ENCODE data around the gene CSTF2T.

The CSTF2T gene, protein sequence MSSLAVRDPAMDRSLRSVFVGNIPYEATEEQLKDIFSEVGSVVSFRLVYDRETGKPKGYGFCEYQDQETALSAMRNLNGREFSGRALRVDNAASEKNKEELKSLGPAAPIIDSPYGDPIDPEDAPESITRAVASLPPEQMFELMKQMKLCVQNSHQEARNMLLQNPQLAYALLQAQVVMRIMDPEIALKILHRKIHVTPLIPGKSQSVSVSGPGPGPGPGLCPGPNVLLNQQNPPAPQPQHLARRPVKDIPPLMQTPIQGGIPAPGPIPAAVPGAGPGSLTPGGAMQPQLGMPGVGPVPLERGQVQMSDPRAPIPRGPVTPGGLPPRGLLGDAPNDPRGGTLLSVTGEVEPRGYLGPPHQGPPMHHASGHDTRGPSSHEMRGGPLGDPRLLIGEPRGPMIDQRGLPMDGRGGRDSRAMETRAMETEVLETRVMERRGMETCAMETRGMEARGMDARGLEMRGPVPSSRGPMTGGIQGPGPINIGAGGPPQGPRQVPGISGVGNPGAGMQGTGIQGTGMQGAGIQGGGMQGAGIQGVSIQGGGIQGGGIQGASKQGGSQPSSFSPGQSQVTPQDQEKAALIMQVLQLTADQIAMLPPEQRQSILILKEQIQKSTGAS

DNA sequence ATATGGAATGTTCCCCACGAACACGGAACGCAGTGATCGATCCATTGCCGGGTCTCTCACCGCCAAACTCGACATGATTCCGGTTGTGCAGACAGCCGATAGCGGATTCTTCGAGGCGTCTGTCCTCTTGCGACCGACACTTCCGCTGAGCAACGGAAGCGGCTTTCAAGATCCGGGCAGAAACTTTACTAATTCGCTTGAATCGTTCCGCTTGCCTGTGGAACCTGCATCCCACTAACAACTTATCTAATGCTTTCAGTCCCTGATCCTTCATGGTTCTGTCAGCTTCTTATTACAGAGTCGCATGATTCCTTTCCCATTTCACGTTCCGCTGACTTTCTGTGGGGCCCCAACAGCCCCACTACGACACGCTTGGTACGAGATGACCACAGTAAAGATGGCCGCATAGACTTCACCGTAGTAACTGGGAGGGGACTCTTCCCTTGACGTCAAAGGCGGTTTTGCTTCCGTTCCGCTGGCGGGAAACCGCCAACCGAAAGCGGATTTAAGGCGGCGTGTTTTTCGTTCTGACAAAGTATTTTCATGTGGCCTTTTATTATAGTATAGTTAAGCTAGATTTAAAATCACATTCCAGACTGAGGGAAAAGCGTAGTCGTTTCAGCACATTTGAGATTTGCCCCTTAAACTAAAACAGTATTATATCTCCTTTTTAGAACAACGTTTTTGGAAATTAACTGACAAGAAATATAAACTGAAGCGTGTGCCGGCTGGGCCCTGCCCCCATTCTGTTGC lies at the start of gene CSTF2T:
Gene CSTF2T (minus strand): TSS at position 121 of the 753 bp plus-strand sequence. CDS start 46 bp downstream, at position 75.
- intact Hi-C loops (cut with DNase I), result no loop called here
- DNase-seq, result peak; percentile 82 to 96 (median 91)

GRCh38 chr10:51748959-51749358 lies 49.6 kb upstream of the CSTF2T start:
- intact Hi-C loops (cut with DNase I), result no loop called here
- no peak for DNase-seq

GRCh38 chr10:51747216-51747615 lies 47.8 kb upstream of the CSTF2T start:
- intact Hi-C loops (cut with DNase I), result no loop called here
- no peak for DNase-seq

DNA sequence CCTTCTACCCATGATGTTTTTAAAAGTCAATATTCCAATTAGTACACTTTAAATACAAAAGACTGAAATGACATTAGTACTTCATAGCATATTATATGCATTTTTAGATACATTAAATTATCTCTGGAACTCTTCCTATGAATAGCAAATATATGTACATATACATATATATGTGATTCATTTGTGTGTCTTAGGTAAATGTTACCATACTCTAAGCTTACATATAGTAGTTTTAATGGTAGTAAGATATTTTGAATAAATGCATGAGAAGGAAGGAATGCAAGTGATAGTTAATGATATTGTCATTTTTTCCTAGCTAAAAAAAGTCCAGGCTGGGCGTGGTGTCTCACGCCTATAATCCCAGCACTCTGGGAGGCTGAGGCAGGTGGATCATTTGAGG lies 46.0 kb upstream of the CSTF2T start:
- intact Hi-C loops (cut with DNase I), result no loop called here
- no peak for DNase-seq

GRCh38 chr10:51744235-51745000 lies 45.0 kb upstream of the CSTF2T start:
- intact Hi-C loops (cut with DNase I), result no loop called here

GRCh38 chr10:51743146-51743545 lies 43.8 kb upstream of the CSTF2T start:
- intact Hi-C loops (cut with DNase I), result no loop called here

More at GRCh38 chr10:51744235-51745000, 45.0 kb upstream of the CSTF2T start:
- no peak for DNase-seq

GRCh38 chr10:51733057-51733456 lies 33.7 kb upstream of the CSTF2T start:
- no peak for DNase-seq
- intact Hi-C loops (cut with DNase I), result no loop called here

More at GRCh38 chr10:51743146-51743545, 43.8 kb upstream of the CSTF2T start:
- no peak for DNase-seq

GRCh38 chr10:51729822-51730555 lies 30.6 kb upstream of the CSTF2T start:
- intact Hi-C loops (cut with DNase I), result no loop called here
- DNase-seq, result no peak

DNA sequence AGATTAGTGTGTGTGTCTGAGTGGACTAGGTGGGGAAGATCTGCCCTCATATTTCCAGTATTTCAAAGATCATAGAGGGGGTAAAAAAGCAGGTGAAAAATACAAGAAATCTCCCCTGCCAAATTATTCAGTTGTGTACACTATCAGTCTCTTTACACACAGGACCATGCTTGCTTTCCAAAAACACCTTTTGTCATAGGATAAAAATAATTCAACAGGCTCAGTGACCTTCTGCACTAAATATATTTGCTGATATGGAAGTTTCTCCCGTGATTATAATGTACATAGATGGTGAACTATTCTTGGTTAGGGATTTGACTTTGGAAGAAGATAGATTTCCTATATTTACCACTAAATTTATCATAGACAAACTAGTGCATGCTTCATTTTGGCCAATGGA lies 24.6 kb upstream of the CSTF2T start:
- no peak for DNase-seq
- intact Hi-C loops (cut with DNase I), result no loop called here

DNA sequence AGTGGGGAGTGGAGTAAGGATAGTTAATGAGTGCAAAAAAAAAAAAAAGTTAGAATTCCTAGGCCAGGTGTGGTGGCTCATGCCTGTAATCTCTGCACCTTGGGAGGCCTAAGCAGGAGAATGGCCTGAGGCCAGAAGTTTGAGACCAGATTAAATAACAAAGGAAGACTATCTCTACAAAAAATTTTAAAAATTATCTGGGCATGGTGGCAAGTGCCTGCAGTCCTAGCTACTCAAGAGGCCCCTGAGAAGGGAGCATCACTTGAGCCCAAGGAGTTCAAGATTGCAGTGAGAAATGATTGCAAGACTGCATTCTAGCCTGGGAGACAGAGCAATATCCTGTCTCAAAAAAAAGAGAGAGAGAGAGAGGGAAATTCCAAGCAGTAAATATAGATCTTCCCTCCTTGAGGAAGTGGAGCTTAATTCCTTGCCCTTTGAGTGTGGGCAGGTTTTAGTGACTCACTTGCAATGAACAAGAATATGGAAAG lies 19.5 kb upstream of the CSTF2T start:
- intact Hi-C loops (cut with DNase I), result no loop called here
- peak in 2 of 42 donors; percentile 11 to 37 for DNase-seq

GRCh38 chr10:51716981-51717380 lies 17.6 kb upstream of the CSTF2T start:
- intact Hi-C loops (cut with DNase I), result no loop called here

GRCh38 chr10:51711519-51711891 lies 12.1 kb upstream of the CSTF2T start:
- intact Hi-C loops (cut with DNase I), result no loop called here
- no peak for DNase-seq

More at GRCh38 chr10:51716981-51717380, 17.6 kb upstream of the CSTF2T start:
- no peak for DNase-seq

GRCh38 chr10:51709324-51709972 lies 10.1 kb upstream of the CSTF2T start:
- DNase-seq, result no peak

GRCh38 chr10:51708609-51709008 lies 9.2 kb upstream of the CSTF2T start:
- no peak for DNase-seq
- intact Hi-C loops (cut with DNase I), result no loop called here

More at GRCh38 chr10:51709324-51709972, 10.1 kb upstream of the CSTF2T start:
- intact Hi-C loops (cut with DNase I), result no loop called here

DNA sequence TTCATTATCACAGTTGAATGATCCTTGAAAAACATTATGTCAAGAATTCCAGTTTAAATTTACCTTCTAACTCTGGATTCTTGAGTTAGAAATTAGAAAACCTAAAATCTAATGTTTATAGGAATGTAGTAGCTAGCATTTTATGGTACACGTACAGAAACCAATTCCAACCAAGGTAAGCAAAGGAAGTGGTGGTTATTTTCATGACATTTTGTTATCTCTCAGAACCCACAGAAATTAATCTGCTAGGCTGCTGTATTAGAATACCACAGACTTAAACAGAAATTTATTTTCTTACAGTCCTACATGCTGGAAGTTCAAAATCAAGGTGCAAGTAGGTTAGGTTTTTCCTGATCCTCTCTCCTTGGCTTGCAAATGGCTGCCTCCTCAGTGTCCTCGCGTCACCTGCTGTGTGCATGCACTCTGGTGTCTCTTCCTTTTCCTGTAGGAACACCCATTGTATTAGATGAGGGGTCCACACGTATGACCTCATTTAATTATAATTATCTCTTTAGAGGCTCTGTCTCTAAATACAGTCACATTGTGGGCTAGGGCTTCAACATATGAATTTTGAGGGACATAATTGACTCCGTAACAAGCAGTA lies 8.5 kb upstream of the CSTF2T start:
- DNase-seq, result no peak

GRCh38 chr10:51707392-51707791 lies 8.0 kb upstream of the CSTF2T start:
- no peak for DNase-seq
- intact Hi-C loops (cut with DNase I), result no loop called here

More for the DNA sequence above, 8.5 kb upstream of the CSTF2T start:
- intact Hi-C loops (cut with DNase I), result no loop called here

DNA sequence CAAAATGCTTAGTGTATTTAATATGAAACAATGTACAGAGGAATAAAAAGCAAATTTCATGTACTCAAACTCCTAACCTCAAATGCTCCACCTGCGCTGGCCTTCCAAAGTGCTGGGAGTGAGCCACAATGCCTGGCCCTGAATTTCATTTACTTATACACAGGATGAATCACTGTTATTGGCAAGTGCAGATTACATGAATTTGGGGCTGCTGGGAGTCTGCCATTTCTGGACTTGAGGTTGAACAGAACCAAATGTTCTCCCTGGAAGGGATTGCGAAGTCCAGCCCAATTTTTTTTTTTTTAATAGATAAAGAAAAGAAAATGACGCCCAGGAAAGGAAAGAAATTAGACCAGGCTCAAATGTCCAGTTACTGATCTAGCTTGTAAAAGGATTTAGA lies 6.8 kb upstream of the CSTF2T start:
- intact Hi-C loops (cut with DNase I), result no loop called here
- peak in 11 of 42 donors; percentile 8 to 72 (median 26) for DNase-seq

Data from head of caudate nucleus (tissue), 42 donors.